ENCODE measurements around the gene HTR4. TPM values are rescaled to one million over a fixed set of nuclear protein-coding genes. Genes with fewer than 3 reads are reported as not detected.

Gene HTR4
- total and polyA plus RNA-seq, 2 donors (not counting 1 experiment from before 2014, with no cell fraction given), result not detected

DNA sequence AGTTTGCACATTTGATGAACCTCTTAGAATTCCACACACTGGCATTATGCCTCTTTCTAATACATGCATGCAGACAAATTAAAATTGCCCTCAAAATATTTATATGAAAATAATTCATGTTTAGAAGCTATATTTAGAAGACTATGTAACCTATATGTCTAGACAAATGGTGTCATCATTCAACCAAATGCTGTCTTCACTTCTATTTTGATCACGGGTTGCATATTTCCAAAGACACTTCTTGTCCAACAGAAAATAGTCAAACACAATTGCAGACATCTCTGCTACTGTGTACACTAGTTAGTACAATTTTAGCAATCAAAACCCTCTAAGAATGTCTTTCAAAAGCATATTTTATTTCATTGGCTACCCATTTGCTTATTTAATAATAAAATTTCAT, 156.6 kb downstream of the HTR4 start:
- DNase-seq (ENCODE audit: low read depth in 2 of 2), result no peak
- Histone ChIP-seq H4K20me1 (ENCODE audit: control insufficient read depth, extremely low read depth, insufficient read depth, low read length) (no peaks in the 10 kb centered on the region), H3K9ac (ENCODE audit: insufficient read depth, low read length) (no peak overlapping the region), H3K9me3 (ENCODE audit: control insufficient read depth, insufficient read depth, low read depth, low read length) (no peaks in the 10 kb centered on the region), H2AFZ (ENCODE audit: low read length) (no peak overlapping the region), H3K79me2 (ENCODE audit: control insufficient read depth, insufficient read depth, low read length) (no peaks in the 10 kb centered on the region), H3K4me3 (replicated peaks in 1 of 4; ENCODE audit: control extremely low read depth in 1 of 4, insufficient read depth in 1 of 4, low read depth in 3 of 4, low read length in 4 of 4) (no peak overlapping the region), H3K27me3 (ENCODE audit: control insufficient read depth, insufficient read depth, low read length) (no peaks in the 10 kb centered on the region), H3K4me1 (ENCODE audit: control insufficient read depth, extremely low read depth, insufficient read depth, low read length) (no peaks in the 10 kb centered on the region), H3K4me2 (ENCODE audit: extremely low read depth, insufficient read depth, low read length) (no peak overlapping the region), H3K36me3 (ENCODE audit: control insufficient read depth, insufficient read depth, low read length) (no peaks in the 10 kb centered on the region), H3K27ac (ENCODE audit: insufficient read depth, low read length) (no peak overlapping the region)
- TF ChIP-seq EZH2 (IDR thresholded peaks at IDR 0.05; ENCODE audit: low read length, missing control alignments), result no peak
- TF ChIP-seq, protein P1, sequence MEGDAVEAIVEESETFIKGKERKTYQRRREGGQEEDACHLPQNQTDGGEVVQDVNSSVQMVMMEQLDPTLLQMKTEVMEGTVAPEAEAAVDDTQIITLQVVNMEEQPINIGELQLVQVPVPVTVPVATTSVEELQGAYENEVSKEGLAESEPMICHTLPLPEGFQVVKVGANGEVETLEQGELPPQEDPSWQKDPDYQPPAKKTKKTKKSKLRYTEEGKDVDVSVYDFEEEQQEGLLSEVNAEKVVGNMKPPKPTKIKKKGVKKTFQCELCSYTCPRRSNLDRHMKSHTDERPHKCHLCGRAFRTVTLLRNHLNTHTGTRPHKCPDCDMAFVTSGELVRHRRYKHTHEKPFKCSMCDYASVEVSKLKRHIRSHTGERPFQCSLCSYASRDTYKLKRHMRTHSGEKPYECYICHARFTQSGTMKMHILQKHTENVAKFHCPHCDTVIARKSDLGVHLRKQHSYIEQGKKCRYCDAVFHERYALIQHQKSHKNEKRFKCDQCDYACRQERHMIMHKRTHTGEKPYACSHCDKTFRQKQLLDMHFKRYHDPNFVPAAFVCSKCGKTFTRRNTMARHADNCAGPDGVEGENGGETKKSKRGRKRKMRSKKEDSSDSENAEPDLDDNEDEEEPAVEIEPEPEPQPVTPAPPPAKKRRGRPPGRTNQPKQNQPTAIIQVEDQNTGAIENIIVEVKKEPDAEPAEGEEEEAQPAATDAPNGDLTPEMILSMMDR (conservative IDR thresholded peaks at IDR 0.05 in 1 of 2, IDR thresholded peaks at IDR 0.05 in 1 of 2; ENCODE audit: low read depth in 1 of 2, low read length in 2 of 2), result no peak

DNA sequence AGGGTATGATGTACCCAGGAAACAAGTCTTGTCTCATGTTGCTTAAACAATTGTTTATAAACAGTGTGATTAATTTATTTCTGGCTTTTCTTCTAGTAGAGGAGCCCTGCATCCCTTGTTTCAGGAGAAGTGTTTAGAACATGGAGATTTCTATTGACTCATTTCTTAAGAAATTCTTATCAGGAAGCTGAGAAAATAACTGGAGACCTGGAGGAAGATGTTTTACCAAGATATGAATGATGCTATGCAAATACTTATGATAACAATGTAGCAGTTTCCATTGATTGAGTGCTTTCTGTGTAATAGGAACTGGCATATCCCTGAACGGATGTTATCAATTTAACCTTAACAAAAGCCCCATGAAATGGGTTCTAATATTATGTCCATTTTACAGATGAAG, 162.0 kb downstream of the HTR4 start:
- Histone ChIP-seq H3K36me3 (ENCODE audit: control insufficient read depth, insufficient read depth, low read length) (no peaks in the 10 kb centered on the region), H2AFZ (ENCODE audit: low read length) (no peak overlapping the region), H4K20me1 (ENCODE audit: control insufficient read depth, extremely low read depth, insufficient read depth, low read length) (no peaks in the 10 kb centered on the region), H3K4me2 (ENCODE audit: extremely low read depth, insufficient read depth, low read length) (no peak overlapping the region), H3K9ac (ENCODE audit: insufficient read depth, low read length) (no peak overlapping the region), H3K4me3 (replicated peaks in 1 of 4; ENCODE audit: control extremely low read depth in 1 of 4, insufficient read depth in 1 of 4, low read depth in 3 of 4, low read length in 4 of 4) (no peak overlapping the region), H3K4me1 (ENCODE audit: control insufficient read depth, extremely low read depth, insufficient read depth, low read length) (no peaks in the 10 kb centered on the region), H3K79me2 (ENCODE audit: control insufficient read depth, insufficient read depth, low read length) (no peaks in the 10 kb centered on the region), H3K27me3 (ENCODE audit: control insufficient read depth, insufficient read depth, low read length) (no peaks in the 10 kb centered on the region), H3K9me3 (ENCODE audit: control insufficient read depth, insufficient read depth, low read depth, low read length) (no peaks in the 10 kb centered on the region), H3K27ac (ENCODE audit: insufficient read depth, low read length) (no peak overlapping the region)
- no peak for TF ChIP-seq EZH2 (IDR thresholded peaks at IDR 0.05; ENCODE audit: low read length, missing control alignments)
- TF ChIP-seq, protein P1 (conservative IDR thresholded peaks at IDR 0.05 in 1 of 2, IDR thresholded peaks at IDR 0.05 in 1 of 2; ENCODE audit: low read depth in 1 of 2, low read length in 2 of 2), result no peak
- DNase-seq (ENCODE audit: low read depth in 2 of 2), result no peak

DNA sequence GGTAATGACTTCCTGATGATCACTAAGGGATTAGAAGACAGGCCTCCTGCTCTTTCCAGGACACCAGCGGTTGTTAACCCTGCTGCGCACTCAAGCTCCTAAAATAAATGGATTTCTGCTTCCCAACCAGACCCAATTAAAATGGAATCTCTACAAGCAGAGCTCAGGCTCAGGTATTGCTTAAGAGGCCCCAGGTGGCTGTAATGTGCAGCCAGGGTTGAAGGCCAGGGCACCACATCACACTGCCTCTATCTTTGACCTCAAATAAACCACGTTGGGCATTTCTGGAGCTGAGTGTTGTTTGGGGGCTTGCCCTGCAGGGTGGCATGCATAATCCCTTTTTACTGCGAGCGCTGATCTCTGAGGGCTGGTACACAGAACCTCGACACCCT, 162.5 kb downstream of the HTR4 start:
- Histone ChIP-seq H3K79me2 (ENCODE audit: control insufficient read depth, insufficient read depth, low read length) (no peaks in the 10 kb centered on the region), H3K4me1 (ENCODE audit: control insufficient read depth, extremely low read depth, insufficient read depth, low read length) (no peaks in the 10 kb centered on the region), H3K4me3 (replicated peaks in 1 of 4; ENCODE audit: control extremely low read depth in 1 of 4, insufficient read depth in 1 of 4, low read depth in 3 of 4, low read length in 4 of 4) (no peak overlapping the region), H3K9me3 (ENCODE audit: control insufficient read depth, insufficient read depth, low read depth, low read length) (no peaks in the 10 kb centered on the region), H2AFZ (ENCODE audit: low read length) (no peak overlapping the region), H3K36me3 (ENCODE audit: control insufficient read depth, insufficient read depth, low read length) (no peaks in the 10 kb centered on the region), H3K27ac (ENCODE audit: insufficient read depth, low read length) (no peak overlapping the region), H3K4me2 (ENCODE audit: extremely low read depth, insufficient read depth, low read length) (no peak overlapping the region), H4K20me1 (ENCODE audit: control insufficient read depth, extremely low read depth, insufficient read depth, low read length) (no peaks in the 10 kb centered on the region), H3K9ac (ENCODE audit: insufficient read depth, low read length) (no peak overlapping the region), H3K27me3 (ENCODE audit: control insufficient read depth, insufficient read depth, low read length) (no peaks in the 10 kb centered on the region)
- TF ChIP-seq EZH2 (IDR thresholded peaks at IDR 0.05; ENCODE audit: low read length, missing control alignments), result no peak
- TF ChIP-seq, protein P1 (conservative IDR thresholded peaks at IDR 0.05 in 1 of 2, IDR thresholded peaks at IDR 0.05 in 1 of 2; ENCODE audit: low read depth in 1 of 2, low read length in 2 of 2), result no peak
- no peak for DNase-seq (ENCODE audit: low read depth in 2 of 2)
